ENCODE data around the gene OTUB2. TPM values are rescaled to one million over a fixed set of nuclear protein-coding genes. Genes with fewer than 3 reads are reported as not detected.
A peak's percentile ranks its signal among the peaks of the same experiment; 100 is the strongest.

Gene OTUB2
- total and polyA plus RNA-seq, 5 experiments from 2014 or later, result 0.10 to 0.23 (median 0.16) TPM

DNA sequence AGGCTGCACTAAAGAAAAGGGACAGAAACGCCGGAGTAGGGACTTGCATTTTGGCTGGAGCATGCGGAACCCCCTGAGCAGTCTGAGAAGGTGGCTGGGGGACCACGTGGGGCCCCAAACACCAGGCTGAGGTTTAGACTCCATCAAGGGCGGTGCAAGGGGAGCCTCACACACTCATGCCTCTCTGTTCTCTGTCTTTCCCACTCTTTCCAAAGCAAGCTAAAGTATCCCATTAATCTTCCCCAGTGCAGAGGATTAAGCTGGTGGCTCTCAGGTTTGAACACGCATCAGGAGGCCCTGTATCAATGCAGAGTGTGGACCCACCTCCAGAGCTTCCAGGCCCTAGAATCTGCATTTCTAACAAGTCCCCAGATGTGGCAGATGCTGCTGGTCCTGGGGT lies 15.5 kb upstream of the OTUB2 start:
- Mint-ChIP-seq H3K36me3 (no peaks in the 10 kb centered on the region), H3K27me3 (peaks cover 0 to 19% (median 2%) of the 10 kb centered on the region in 5 donors), H3K4me1 (peaks cover 21 to 49% (median 34%) of the 10 kb centered on the region in 4 donors), H3K9me3 (no peaks in the 10 kb centered on the region), H3K4me3 (peak overlapping the region in 1 of 10 donors; percentile 19), H3K27ac (peak overlapping the region in 1 of 10 donors; percentile 29)
- no peak for ATAC-seq
- POLR2A ChIA-PET, result no interaction called here
- no peak for DNase-seq

DNA sequence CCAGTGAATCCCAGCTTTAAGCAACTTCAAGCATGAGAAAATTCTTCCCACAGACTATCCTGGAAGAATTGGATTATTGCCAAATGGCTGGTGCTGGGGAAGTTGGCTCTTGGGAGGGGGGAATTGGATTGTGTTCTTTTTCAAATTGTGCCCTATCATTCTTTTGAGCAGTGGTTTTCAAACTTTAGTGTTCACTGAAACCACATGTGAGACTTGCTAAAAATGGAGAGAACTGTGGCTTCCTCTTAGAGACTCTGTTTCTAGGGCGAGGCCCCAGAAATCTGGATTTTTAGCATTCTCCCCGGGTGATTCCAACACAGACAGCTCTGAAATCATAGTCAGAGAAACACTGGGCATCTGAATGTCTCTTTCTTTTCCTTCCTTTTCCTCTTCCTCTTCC lies 14.3 kb upstream of the OTUB2 start:
- Mint-ChIP-seq H3K36me3 (no peaks in the 10 kb centered on the region), H3K9me3 (no peaks in the 10 kb centered on the region), H3K4me3 (peak overlapping the region in 8 of 10 donors; percentile 27 to 77 (median 56)), H3K27me3 (peaks cover 0 to 14% (median 0%) of the 10 kb centered on the region in 5 donors), H3K27ac (peak overlapping the region in 3 of 10 donors; percentile 30 to 88 (median 71)), H3K4me1 (peaks cover 23 to 49% (median 34%) of the 10 kb centered on the region in 4 donors)
- ATAC-seq, result peak; percentile 93 to 95
- POLR2A ChIA-PET, result interaction anchor here (0.7 to 1.1 kb wide), 2 partner anchors 24 to 69 kb away, joined by 3 read pairs; partner anchors contain the start of genes DDX24 and IFI27L1
- DNase-seq, result peak in 4 of 10 donors; percentile 36 to 57 (median 56)

DNA sequence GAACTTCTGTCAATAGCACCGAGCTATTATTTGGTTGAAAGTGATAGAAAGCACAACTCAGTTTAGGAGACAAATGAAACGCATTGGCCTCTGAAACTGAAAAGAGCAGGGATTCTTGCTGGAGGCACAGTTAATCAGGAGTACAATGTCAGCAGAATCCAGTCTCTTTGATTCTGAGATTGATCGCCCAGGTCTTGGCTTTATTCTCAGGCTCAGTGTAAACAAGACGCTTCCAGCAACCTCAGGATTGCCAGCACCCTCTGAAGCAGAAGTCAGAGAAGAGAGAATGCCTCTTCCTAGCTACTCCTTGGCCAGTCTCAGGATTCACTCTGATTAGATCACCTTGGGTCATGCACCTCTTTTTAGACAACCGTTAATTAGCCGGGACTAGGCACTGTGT lies 11.8 kb upstream of the OTUB2 start:
- ATAC-seq, result no peak
- Mint-ChIP-seq H3K4me3 (no peak overlapping the region), H3K4me1 (peaks cover 21 to 33% (median 24%) of the 10 kb centered on the region in 4 donors), H3K36me3 (no peaks in the 10 kb centered on the region), H3K27me3 (peaks cover 0 to 4% (median 0%) of the 10 kb centered on the region in 5 donors), H3K9me3 (no peaks in the 10 kb centered on the region), H3K27ac (no peak overlapping the region)
- no peak for DNase-seq
- POLR2A ChIA-PET, result no interaction called here

DNA sequence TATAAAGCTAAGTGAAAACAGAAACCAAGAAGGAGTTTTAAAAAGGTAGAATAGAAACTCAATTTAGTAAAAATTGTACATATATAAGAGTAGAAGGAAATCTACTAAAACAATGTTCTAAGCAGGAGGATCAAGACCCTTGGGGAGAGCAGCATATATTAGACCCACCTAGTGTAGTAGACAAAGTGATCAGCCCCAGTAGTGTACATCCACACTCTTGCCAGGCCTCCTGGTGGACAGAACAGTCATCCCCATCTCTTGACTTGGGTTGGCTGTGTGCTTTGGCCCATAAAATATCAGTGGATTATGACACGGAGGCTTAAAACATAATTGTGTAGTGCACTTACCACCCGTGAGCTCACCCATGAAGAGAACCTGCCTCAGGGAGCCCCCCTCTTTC lies 10.9 kb upstream of the OTUB2 start:
- H3K36me3 Mint-ChIP-seq, result no peaks in the 10 kb centered on the region

DNA sequence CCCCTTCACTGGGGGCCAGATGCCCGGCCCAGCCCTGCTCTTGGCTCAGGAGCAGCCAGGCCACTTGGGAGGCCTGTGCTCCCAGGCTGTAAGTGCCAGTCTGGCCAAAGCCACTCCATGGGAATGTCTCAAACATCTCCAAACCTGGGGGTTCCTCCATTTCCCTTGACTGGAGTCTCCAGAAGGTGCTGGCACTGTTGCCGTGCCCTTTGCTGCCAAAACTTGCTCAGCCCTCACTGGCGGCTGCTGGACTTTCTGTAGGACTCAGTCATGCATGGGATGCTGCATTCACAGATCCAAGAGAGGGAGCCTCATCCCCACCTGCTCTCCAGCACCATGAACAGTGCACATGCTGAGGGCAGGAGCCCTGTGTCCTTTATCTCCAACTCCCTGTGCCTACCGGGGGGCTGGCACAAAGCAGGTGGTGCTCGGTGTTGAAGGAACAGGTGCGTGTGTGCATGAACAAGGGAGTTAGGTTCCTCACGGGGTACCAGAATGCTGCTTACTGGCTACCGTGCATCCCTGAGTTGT lies 9.6 kb upstream of the OTUB2 start:
- H3K36me3 Mint-ChIP-seq, result no peaks in the 10 kb centered on the region
- ATAC-seq (no peak), DNase-seq (no peak)
- no peak overlapping the region for H3K4me3 Mint-ChIP-seq
- H3K4me1 Mint-ChIP-seq, result peaks cover 10 to 14% (median 11%) of the 10 kb centered on the region in 4 donors
- H3K27ac Mint-ChIP-seq, result no peak overlapping the region
- peaks cover 0 to 2% (median 0%) of the 10 kb centered on the region in 5 donors for H3K27me3 Mint-ChIP-seq
- no peaks in the 10 kb centered on the region for H3K9me3 Mint-ChIP-seq
- POLR2A ChIA-PET, result no interaction called here

More for the DNA sequence above, 10.9 kb upstream of the OTUB2 start:
- POLR2A ChIA-PET, result no interaction called here
- Mint-ChIP-seq H3K4me1 (peaks cover 17 to 27% (median 21%) of the 10 kb centered on the region in 4 donors), H3K27me3 (peaks cover 0 to 2% (median 0%) of the 10 kb centered on the region in 5 donors), H3K9me3 (no peaks in the 10 kb centered on the region), H3K4me3 (no peak overlapping the region), H3K27ac (no peak overlapping the region)
- DNase-seq (no peak), ATAC-seq (no peak)

DNA sequence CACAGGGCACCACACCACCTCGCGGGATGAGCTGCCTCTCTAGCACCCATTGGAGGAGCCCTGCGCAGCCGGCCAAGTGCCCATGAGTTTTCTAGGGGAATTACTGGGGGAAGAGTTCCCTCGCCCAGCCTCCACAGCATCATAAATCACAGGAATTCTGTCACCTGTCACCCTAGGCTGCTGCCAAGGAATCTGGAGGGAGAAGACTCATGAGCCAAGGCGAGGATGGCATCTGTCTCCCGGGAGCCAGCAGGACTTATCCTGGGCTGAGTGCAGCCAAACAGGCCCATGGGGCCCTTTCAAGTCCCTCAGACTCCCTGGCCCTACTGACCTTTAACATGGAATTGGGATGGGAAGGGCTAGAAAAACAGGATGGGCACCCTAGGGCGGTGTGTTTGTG lies 7.8 kb upstream of the OTUB2 start:
- DNase-seq, result no peak
- POLR2A ChIA-PET, result interaction anchor here (0.6 kb wide), 1 partner anchor 16 kb away, joined by 6 read pairs; no protein-coding TSS in a partner anchor
- H3K36me3 Mint-ChIP-seq, result no peaks in the 10 kb centered on the region
- H3K9me3 Mint-ChIP-seq, result no peaks in the 10 kb centered on the region
- H3K27me3 Mint-ChIP-seq, result peaks cover 0 to 2% (median 0%) of the 10 kb centered on the region in 5 donors
- peaks cover 0 to 3% (median 1%) of the 10 kb centered on the region in 4 donors for H3K4me1 Mint-ChIP-seq
- no peak overlapping the region for H3K4me3 Mint-ChIP-seq
- no peak overlapping the region for H3K27ac Mint-ChIP-seq
- ATAC-seq, result no peak

DNA sequence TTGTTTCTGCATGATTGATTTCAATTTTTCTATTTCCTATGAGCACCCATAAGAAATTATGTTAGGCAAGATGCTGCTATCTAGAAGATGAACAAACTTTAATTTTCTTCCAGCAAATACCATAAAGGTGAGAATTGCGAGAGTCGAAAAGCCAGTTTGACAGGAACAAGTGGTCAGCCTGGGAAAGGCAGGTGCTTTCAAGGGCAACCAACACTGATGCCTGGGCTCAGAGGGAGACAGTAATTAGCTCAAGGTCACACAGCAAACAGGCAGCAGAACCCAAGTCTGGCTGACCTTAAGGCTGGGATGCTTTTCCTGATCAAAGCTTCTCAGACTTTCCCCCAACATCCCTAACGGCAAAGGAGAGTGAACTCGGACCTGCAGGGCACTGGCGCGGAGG lies 6.8 kb upstream of the OTUB2 start:
- H3K36me3 Mint-ChIP-seq, result no peaks in the 10 kb centered on the region
- H3K9me3 Mint-ChIP-seq, result no peaks in the 10 kb centered on the region
- peaks cover 0 to 1% (median 0%) of the 10 kb centered on the region in 5 donors for H3K27me3 Mint-ChIP-seq
- peaks cover 0 to 3% (median 1%) of the 10 kb centered on the region in 4 donors for H3K4me1 Mint-ChIP-seq
- DNase-seq (no peak), ATAC-seq (no peak)
- no peak overlapping the region for H3K4me3 Mint-ChIP-seq
- POLR2A ChIA-PET, result no interaction called here
- no peak overlapping the region for H3K27ac Mint-ChIP-seq

DNA sequence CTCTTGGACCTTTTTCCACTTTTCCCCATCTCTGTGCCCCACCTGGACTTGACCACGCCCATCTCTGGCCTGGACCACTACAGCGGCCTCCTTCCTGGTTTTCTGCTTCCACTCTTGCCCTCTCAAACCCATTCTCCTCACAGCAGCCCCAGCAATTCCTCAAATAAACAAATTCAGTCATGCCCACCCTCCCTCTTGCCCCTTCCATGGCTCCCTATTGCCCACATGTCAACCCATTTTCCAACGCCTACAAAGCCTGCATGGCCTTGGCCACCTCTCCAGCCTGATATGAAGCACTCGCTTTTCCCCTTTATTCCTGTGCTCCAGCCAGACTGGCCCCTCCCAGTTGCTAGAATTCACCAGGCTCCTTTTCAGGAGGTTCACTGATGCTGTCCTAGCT lies 5.9 kb upstream of the OTUB2 start:
- no peaks in the 10 kb centered on the region for H3K9me3 Mint-ChIP-seq
- ATAC-seq (no peak), DNase-seq (no peak)
- peaks cover 0 to 4% (median 1%) of the 10 kb centered on the region in 4 donors for H3K4me1 Mint-ChIP-seq
- H3K4me3 Mint-ChIP-seq, result no peak overlapping the region
- POLR2A ChIA-PET, result no interaction called here
- peaks cover 0 to 3% (median 0%) of the 10 kb centered on the region in 5 donors for H3K27me3 Mint-ChIP-seq
- H3K27ac Mint-ChIP-seq, result peak overlapping the region in 1 of 10 donors; percentile 74
- H3K36me3 Mint-ChIP-seq, result no peaks in the 10 kb centered on the region

DNA sequence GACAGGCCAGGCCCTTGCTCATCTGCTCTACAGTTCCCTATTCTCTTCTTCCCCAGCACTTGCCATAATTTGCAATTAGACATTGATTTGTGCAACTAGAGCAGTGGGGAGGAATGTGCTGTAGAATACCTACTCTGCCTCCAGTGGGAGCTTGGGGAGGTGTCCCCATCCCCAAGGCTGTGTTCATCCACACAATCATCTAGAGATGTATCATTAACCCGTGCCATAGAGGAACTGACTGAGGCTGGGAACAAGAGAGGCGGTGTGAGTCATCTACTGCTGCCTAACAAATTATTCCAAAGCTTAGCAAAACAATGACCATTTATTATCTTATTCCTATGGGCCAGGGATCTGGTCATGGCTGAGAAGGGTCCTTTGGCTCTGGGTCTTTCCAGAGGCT lies 5.1 kb upstream of the OTUB2 start:
- ATAC-seq (no peak), DNase-seq (no peak)
- H3K27me3 Mint-ChIP-seq, result peaks cover 0 to 5% (median 0%) of the 10 kb centered on the region in 5 donors
- POLR2A ChIA-PET, result no interaction called here
- peaks cover 3 to 7% (median 5%) of the 10 kb centered on the region in 4 donors for H3K4me1 Mint-ChIP-seq
- no peaks in the 10 kb centered on the region for H3K36me3 Mint-ChIP-seq
- no peaks in the 10 kb centered on the region for H3K9me3 Mint-ChIP-seq
- H3K4me3 Mint-ChIP-seq, result no peak overlapping the region
- H3K27ac Mint-ChIP-seq, result no peak overlapping the region

DNA sequence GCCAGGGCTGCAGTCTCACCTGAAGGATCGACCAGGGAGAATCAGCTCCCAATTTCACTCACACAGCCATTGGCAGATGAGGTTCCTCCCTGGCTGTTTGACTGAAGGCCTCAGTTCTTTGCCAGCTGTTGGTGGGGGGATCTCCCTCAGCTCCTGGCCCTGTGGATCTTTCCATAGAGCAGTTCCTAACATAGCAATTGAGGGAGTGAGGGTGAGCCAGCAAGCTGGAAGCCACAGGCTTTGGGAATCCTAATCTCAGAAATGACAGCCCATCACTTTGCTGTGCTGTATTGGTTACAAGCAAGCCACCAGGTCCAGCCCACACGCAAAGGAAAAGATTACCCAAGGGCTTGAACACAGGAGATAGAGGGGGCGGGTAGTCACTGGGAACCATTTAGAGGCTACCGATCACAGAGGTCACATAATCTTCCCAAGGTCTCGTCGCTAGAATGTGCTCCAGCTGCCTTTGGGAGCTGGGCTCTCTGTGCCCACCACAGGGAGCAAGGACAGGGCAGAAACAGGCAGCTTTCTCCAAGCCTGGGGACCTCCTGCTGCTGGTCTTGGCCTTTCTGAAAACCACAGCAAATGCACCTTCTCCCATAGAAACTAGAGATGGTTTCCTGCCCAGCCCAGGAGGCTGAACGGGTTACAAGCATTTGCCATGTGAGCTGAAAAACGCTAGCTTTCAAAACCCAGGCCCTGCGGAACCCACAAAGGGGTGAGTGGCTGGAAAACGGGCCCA lies 4.6 kb upstream of the OTUB2 start:
- Mint-ChIP-seq H3K4me1 (peaks cover 5 to 9% (median 6%) of the 10 kb centered on the region in 4 donors), H3K9me3 (no peaks in the 10 kb centered on the region), H3K36me3 (no peaks in the 10 kb centered on the region), H3K4me3 (no peak overlapping the region), H3K27ac (no peak overlapping the region), H3K27me3 (peaks cover 0 to 6% (median 0%) of the 10 kb centered on the region in 5 donors)
- POLR2A ChIA-PET, result no interaction called here
- DNase-seq, result no peak
- ATAC-seq, result no peak

DNA sequence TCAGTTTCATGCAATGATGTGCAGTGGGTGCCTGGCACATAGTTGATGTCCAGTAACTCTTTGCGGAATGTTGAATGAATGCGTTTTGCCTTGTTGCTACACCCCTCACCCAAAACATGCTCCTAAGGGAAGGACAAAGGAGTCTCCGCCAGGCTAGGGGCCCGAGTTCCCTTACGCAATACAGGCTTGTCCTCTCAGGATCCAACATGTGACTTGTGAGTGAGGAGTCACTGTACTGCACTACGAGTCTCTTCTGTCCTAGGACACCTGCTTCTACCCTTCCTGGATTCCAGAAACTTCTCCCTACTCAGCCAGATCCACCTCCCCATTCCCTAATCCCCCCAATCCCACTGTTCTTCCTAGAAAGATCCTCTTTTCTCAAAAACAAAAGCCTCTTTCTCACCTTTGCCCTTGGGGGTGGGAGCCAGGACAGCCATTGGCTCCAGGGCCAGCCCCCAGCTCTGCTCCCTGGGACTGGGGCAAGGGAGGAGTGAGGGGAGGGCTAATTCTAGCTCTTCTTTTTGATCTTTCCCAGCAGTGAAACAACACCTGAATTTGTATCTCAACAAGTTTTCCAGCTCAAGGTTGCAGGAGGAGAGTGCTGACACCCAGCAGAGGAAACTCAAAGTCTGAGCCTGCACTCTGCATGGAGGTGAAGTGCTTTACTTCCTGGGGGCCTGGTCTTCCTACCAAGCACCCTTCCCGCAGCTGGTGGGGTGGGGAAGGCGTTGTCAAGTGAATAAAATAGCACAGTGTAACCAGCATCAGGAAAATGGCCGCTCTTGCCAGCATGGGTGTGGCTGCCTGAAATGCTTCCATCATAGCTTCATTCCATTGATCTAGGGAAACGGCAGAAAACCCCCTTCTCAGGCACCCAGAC lies 3.4 kb upstream of the OTUB2 start:
- Mint-ChIP-seq H3K27ac (no peak overlapping the region), H3K9me3 (no peaks in the 10 kb centered on the region), H3K4me1 (peaks cover 5 to 12% (median 7%) of the 10 kb centered on the region in 4 donors), H3K27me3 (peaks cover 0 to 6% (median 0%) of the 10 kb centered on the region in 5 donors), H3K4me3 (no peak overlapping the region), H3K36me3 (no peaks in the 10 kb centered on the region)
- ATAC-seq (no peak), DNase-seq (no peak)
- POLR2A ChIA-PET, result no interaction called here

DNA sequence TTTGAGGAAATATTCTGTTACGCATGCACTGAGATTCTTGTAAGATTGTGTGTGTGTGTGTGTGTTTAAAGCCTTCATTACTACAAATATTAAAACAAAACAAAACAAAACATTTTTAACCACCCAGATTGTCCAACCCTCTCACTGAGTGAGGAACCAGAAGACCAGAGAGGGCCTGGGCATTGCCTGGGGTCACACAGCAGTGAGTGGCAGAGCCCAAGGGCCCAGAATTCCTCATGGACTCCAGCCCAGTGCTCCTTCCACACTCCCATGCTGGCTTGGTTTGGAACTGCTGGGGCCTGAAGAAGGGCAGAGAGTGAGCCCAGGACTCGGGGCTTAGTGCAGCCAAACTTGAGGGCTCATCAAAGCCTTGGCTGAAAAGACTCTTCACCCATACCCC lies 1.6 kb upstream of the OTUB2 start:
- Mint-ChIP-seq H3K36me3 (no peaks in the 10 kb centered on the region), H3K4me3 (no peak overlapping the region), H3K27ac (no peak overlapping the region), H3K27me3 (peaks cover 0 to 9% (median 0%) of the 10 kb centered on the region in 5 donors), H3K4me1 (peaks cover 9 to 25% (median 13%) of the 10 kb centered on the region in 4 donors), H3K9me3 (no peaks in the 10 kb centered on the region)
- ATAC-seq (no peak), DNase-seq (no peak)
- POLR2A ChIA-PET, result no interaction called here

Data from naive thymus-derived CD8-positive, alpha-beta T cell (primary cell).